ENCODE results near the gene STRBP.

The STRBP gene

GRCh38 chr9:123090956-123091355 is 177.4 kb downstream of the STRBP start:
- no peak for DNase-seq

DNA sequence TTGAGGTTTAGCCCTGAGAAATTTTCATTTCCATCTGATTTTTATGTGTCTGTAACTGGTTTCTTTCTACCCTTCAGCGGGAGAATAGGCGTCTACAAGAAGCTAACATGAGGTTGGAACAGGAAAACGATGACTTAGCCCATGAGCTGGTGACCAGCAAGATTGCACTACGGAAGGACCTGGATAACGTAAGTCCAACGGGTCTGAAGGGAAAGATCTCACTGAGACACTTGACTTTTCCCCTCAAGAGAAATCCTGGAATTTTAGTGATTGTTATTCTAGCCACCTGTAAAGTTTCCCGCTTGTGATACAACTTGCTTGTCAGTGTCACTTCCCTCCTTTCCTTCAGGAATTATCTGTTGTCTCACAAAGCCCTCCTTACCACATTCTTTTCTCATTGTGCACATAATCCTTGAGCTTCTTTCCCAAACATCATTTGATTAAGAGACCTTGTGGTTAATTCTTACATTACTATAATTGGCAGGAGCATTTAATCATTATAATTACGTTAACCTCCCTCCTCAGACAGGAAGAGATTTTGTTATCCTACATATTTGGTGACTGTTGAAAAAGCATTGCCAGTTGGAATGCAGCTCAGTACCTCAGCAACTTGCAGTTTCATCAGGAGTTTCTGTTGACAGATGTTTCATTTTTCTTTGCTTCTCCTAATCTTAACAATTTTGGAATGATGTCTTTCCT is 178.0 kb downstream of the STRBP start:
- no peak for DNase-seq

DNA sequence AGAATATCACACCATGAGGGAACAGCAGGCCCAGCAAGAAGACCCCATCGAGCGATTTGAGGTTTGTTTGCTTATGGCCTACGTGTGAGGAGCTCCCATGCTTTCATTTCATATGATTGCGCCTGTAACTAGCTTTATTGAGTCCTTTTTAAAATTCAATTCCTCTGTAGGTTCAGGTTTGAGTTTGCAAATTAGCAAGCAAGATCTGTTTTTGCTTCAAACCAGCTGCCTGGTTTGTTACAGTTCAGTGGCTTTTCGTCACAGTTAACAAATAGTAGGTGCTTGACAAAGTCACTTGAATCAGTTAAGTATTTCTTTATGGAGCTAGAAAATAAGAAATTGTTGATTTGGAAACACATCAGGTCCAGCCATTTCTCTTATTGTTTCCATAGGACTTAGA is 178.6 kb downstream of the STRBP start:
- no peak for DNase-seq

- no peak for DNase-seq
Measured at GRCh38 chr9:123089040-123089439, 179.3 kb downstream of the STRBP start.

- no peak for DNase-seq
Measured at GRCh38 chr9:123087359-123087888, 181.0 kb downstream of the STRBP start.

GRCh38 chr9:123085916-123086315 is 182.5 kb downstream of the STRBP start:
- DNase-seq: no peak

DNA sequence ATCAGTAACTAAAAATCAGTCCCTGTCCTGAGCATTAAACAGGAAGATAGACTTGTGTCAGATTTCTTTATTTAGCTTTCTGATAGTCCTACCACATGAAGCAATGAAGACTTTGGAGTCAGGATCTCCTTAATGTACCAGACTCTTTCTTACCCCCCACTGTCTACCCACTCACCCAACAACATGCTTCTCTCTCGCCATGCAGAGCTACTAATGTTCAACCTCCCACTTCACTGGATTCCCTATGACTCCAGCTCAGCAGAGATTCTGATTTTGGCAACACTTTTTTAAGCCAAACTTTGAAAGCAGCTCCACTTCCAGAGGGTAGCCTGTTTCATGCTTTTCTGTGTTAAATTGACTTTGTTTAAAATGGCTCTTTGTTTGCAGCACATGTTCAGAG is 184.1 kb downstream of the STRBP start:
- DNase-seq: no peak

- DNase-seq: no peak
Measured at GRCh38 chr9:123083680-123084079, 184.7 kb downstream of the STRBP start.

GRCh38 chr9:123081824-123082223 is 186.6 kb downstream of the STRBP start:
- DNase-seq: peak; percentile 20

DNA sequence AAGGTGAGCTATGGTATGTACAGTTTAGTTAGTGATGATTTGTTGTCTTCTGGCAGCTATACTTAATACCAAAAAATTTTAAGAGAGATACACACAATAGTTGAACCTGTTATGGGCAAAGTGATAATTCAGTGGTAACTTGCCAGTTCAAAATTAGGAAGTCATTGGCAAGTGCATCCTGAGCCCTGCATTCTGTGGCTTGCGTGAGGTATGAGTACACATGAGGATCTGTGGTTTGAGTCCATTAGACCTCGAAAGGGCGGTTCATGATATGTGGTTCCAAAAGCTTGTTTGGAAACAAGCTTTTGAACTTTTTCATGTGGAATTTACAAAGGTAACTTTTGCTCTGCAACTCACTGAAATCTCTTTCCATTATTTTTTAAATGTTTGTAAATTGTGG is 187.9 kb downstream of the STRBP start:
- DNase-seq: no peak

- no peak for DNase-seq
Measured at GRCh38 chr9:123074628-123075027, 193.8 kb downstream of the STRBP start.

DNA sequence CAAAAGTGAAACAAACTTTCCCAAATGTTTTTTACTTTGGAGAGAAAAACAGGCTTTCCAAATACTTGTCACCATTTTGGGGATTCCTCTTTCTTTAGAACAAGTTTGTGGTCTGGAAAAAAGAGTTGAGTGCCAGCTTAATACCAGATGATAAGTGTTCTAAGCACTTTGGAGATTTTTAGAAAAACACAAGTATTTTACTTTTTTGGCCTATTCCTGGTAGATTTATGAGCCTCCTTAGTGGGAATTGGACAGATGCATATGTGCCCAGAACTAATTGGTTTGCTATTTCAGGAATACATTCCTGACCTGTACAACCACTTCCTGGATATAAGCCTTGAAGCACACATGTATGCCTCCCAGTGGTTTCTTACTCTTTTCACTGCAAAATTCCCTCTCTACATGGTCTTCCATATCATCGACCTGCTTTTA is 194.4 kb downstream of the STRBP start:
- DNase-seq: no peak

DNA sequence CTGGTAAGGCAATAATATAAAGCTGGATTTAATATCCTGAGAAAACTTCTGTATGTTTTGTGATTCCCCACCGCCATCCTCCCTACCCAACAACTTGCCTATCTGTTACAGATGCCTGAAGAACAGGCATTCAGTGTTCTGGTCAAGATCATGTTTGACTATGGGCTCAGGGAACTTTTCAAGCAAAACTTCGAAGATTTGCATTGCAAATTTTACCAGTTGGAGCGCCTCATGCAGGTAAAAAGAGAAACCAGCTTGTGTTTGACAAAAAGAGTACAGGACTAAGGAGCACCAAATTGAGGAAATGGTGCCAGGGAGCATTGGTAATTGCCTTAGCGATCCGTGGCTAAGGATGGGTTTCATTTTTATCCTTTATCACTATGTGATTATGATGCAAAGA is 194.9 kb downstream of the STRBP start:
- no peak for DNase-seq

DNA sequence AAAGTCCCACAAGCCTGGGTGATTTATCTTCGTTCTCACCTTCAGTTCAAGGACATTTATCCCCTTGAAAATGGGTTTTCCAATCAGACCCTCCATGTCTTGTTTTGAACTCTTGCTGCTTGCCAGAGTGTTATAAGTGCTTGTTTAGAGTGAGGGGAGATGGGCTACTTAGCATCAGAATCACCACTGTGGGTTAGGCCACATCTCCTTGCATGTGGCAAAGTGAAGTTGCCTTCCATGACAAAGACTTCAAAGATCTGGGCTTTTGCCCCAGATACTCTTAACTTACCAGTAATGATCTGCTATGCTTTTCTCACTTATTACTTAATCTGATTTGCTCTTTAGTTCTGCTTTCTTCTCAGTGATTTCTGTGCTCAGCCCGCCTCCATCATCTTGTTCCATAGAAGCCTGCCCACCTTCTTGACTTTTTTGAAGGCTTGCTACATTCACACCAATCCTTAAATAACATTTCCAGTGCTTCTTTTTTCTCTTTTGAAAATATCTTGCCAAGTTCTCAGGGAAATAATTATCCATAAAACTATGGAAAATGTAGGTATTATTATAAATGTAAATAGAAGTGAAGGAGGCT is 195.9 kb downstream of the STRBP start:
- DNase-seq: no peak

Measured in NCI-H2227 treated with DMSO at 0.1 percent for 48 hours (cell line).